GM12878 (cell line): ENCODE measurements around the gene ZNFX1. TPM values are rescaled to one million over a fixed set of nuclear protein-coding genes. Genes with fewer than 3 reads are reported as not detected.

ENCODE experiments used
- ATAC-seq: fragments of 200-7000 bp; cut with Tn5 transposase; 3 replicates; pipeline ENCODE4 v1.9.1; 2020; ENCODE audit warnings: mild to moderate bottlenecking, moderate library complexity
- BruUV-seq: library from RNA; stranded (reverse); fragments of 400-500 nt; replicated peaks from 2 replicates; lab custom pipeline; 2021; lab: Mats Ljungman, UMichigan
- CTCF ChIA-PET: fragments of 300-600 bp; sonication (Branson Sonifier 250); formaldehyde crosslinking; extraction: SDS; loops from one replicate; lab custom pipeline; 2021; ENCODE audit warnings: inconsistent platforms; lab: Yijun Ruan, JAX
- POLR2A ChIA-PET: fragments of 350-600 bp; formaldehyde crosslinking; extraction: SDS; loops from one replicate; lab custom pipeline; 2021; ENCODE audit warnings: inconsistent platforms; lab: Charles Lee
- RAD21 ChIA-PET: fragments of 300-600 bp; sonication (Branson Sonifier 250); formaldehyde crosslinking; loops from one replicate; lab custom pipeline; 2023; ENCODE audit warnings: antibody characterized with exemption; ENCODE audit not compliant: unreplicated experiment; lab: Charles Lee
- SMC1A ChIA-PET: fragments of 300-600 bp; sonication (Branson Sonifier 250); formaldehyde crosslinking; loops from one replicate; lab custom pipeline; 2023; ENCODE audit not compliant: unreplicated experiment, uncharacterized antibody; lab: Charles Lee
- DNase-seq: peaks from one replicate; pipeline ENCODE4 v3.0.0-alpha.2; 2011; ENCODE audit warnings: low read depth, low spot score
- FAIRE-seq: peaks from 3 replicates; lab custom pipeline; 2011; peaks lifted over from hg19 to GRCh38; lab: Jason Lieb, UNC
- H2AFZ ChIP-seq: 2 replicates; pipeline ENCODE4 v1.6.0; 2011; ENCODE audit warnings: low read depth, low read length, control low read depth; ENCODE audit not compliant: control insufficient read depth
- H3K27ac ChIP-seq: 2 replicates; pipeline ENCODE4 v1.5.1; 2011; ENCODE audit warnings: control low read depth; ENCODE audit not compliant: control insufficient read depth, insufficient read depth
- H3K27me3 ChIP-seq, 2 experiments: replicated peaks in 1 of 2; 2 replicates each; pipeline versions ENCODE4 v1.6.0 to v1.6.1; 2011; ENCODE audit warnings: low read length in 1 of 2; ENCODE audit not compliant: control insufficient read depth in 2 of 2, insufficient read depth in 2 of 2
- H3K36me3 ChIP-seq, 2 experiments: 2 replicates each; pipeline ENCODE4 v1.5.1; 2011; ENCODE audit warnings: low read length in 1 of 2; ENCODE audit not compliant: control insufficient read depth in 2 of 2, insufficient read depth in 2 of 2
- H3K4me1 ChIP-seq: 2 replicates; pipeline ENCODE4 v1.6.1; 2011; ENCODE audit warnings: mild to moderate bottlenecking, low read length, moderate library complexity, mixed read lengths; ENCODE audit not compliant: control insufficient read depth, insufficient read depth
- H3K4me2 ChIP-seq: 2 replicates; pipeline ENCODE4 v1.6.0; 2011; ENCODE audit warnings: control low read depth; ENCODE audit not compliant: control insufficient read depth, insufficient read depth
- H3K4me3 ChIP-seq: fragments of 200-600 bp; sonication (generic); 2 replicates; pipeline ENCODE4 v1.5.1; 2016
- H3K79me2 ChIP-seq: 2 replicates; pipeline ENCODE4 v1.6.0; 2011; ENCODE audit warnings: low read length; ENCODE audit not compliant: control insufficient read depth, insufficient read depth
- H3K9ac ChIP-seq: 2 replicates; pipeline ENCODE4 v1.8.0; 2011; ENCODE audit warnings: low read length, control low read depth, mixed read lengths; ENCODE audit not compliant: control insufficient read depth, insufficient read depth
- H3K9me3 ChIP-seq: replicated peaks from 3 replicates; pipeline ENCODE4 v1.5.1; 2011; ENCODE audit warnings: mild to moderate bottlenecking, low read length; ENCODE audit not compliant: control insufficient read depth, insufficient read depth
- H4K20me1 ChIP-seq: 2 replicates; pipeline ENCODE4 v1.6.0; 2011; ENCODE audit not compliant: control insufficient read depth, insufficient read depth
- ATF3 ChIP-seq: IDR thresholded peaks from 2 replicates; pipeline ENCODE4 v1.6.1; 2011; ENCODE audit warnings: low read depth, mild to moderate bottlenecking, low read length, moderate library complexity, borderline replicate concordance; ENCODE audit errors: extremely low read depth
- CHD2 ChIP-seq: IDR thresholded peaks from 2 replicates; pipeline ENCODE4 v1.6.1; 2011; ENCODE audit warnings: low read depth, low read length, improper control_type of control experiment, borderline replicate concordance
- CREM ChIP-seq: IDR thresholded peaks from 2 replicates; pipeline ENCODE4 v1.6.1; 2014; ENCODE audit warnings: antibody characterized with exemption, low read depth
- ESRRA ChIP-seq: IDR thresholded peaks from 2 replicates; pipeline ENCODE4 v1.6.1; 2012; ENCODE audit warnings: mild to moderate bottlenecking, low read length, improper control_type of control experiment
- GABPA ChIP-seq: IDR thresholded peaks from 2 replicates; pipeline ENCODE4 v1.6.1; 2014; ENCODE audit warnings: antibody characterized with exemption, low read depth, mild to moderate bottlenecking, inconsistent platforms
- HDAC2 ChIP-seq: fragments of 200-600 bp; sonication (generic); IDR thresholded peaks from 2 replicates; pipeline ENCODE4 v1.6.1; 2017
- IRF3 ChIP-seq: fragments of 450-650 bp; IDR thresholded peaks from 2 replicates; pipeline ENCODE4 v1.6.1; 2014; ENCODE audit warnings: mild to moderate bottlenecking
- MYC ChIP-seq: IDR thresholded peaks from 2 replicates; pipeline ENCODE4 v1.6.1; 2011; ENCODE audit warnings: mild to moderate bottlenecking, low read length, moderate library complexity, inconsistent platforms; ENCODE audit not compliant: insufficient read depth, insufficient replicate concordance, insufficient read length, severe bottlenecking
- NFIC ChIP-seq: IDR thresholded peaks from 2 replicates; pipeline ENCODE4 v1.6.1; 2012; ENCODE audit warnings: low read depth, mild to moderate bottlenecking, inconsistent platforms, low read length, moderate library complexity
- NRF1 ChIP-seq: conservative IDR thresholded peaks from 2 replicates; pipeline ENCODE4 v1.6.1; 2011; ENCODE audit warnings: mild to moderate bottlenecking, low read depth, low read length, improper control_type of control experiment
- PAX8 ChIP-seq: fragments of 450-650 bp; IDR thresholded peaks from 2 replicates; pipeline ENCODE4 v1.6.1; 2017; ENCODE audit warnings: mild to moderate bottlenecking, moderate library complexity
- SIX5 ChIP-seq: IDR thresholded peaks from 2 replicates; pipeline ENCODE4 v1.6.1; 2011; ENCODE audit warnings: mild to moderate bottlenecking, low read depth, low read length, moderate library complexity; ENCODE audit not compliant: severe bottlenecking
- SUZ12 ChIP-seq: fragments of 200-600 bp; sonication (generic); IDR thresholded peaks from one replicate; pipeline ENCODE4 v1.6.1; 2018; ENCODE audit warnings: antibody characterized with exemption, mild to moderate bottlenecking; ENCODE audit not compliant: unreplicated experiment
- USF2 ChIP-seq: IDR thresholded peaks from 2 replicates; pipeline ENCODE4 v1.6.1; 2011; ENCODE audit warnings: low read depth, low read length, improper control_type of control experiment, borderline replicate concordance
- ZBTB11 ChIP-seq: fragments of 450-650 bp; formaldehyde crosslinking; IDR thresholded peaks from 2 replicates; pipeline ENCODE4 v1.5.0; 2022; ENCODE audit warnings: mild to moderate bottlenecking, missing genetic modification characterization
- ZNF207 ChIP-seq: fragments of 450-650 bp; IDR thresholded peaks from 2 replicates; pipeline ENCODE4 v1.6.1; 2014; ENCODE audit warnings: antibody characterized with exemption, mild to moderate bottlenecking, borderline replicate concordance
- WGBS: methylation state at CpG from one replicate; pipeline ENCODE4 v1.1.6; 2016; ENCODE audit warnings: low lambda C conversion rate; ENCODE audit not compliant: insufficient replicate concordance, insufficient coverage; ENCODE audit errors: missing lambda C conversion rate; 5-methylcytosine and 5-hydroxymethylcytosine counted together
- in situ Hi-C: fragments of 300-500 bp; cut with MboI; formaldehyde crosslinking; loops from 9 replicates; pipeline ENCODE4 v1.14.3; 2018; ENCODE audit warnings: mixed read lengths
- intact Hi-C: fragments of 100-400 bp; cut with micrococcal nuclease; formaldehyde crosslinking; loops from one replicate; pipeline ENCODE4 v1.14.2; 2022; ENCODE audit not compliant: unreplicated experiment
- polyA plus RNA-seq, 11 experiments: library from polyadenylated mRNA; depleted of rRNA in 4 of 11; unstranded in 6 of 11; stranded (reverse) in 5 of 11; fragments of >200 nt; fragmentation: Nextera tagmentation in 4 of 11; fragmentation: Illumina TruSeq in 1 of 11; extraction: Ambion mirVana in 4 of 11; extraction: Trizol in 1 of 11; gene quantifications; 1 replicate in 1 of 11; 2 replicates in 10 of 11; pipeline versions ENCODE4 v1.2.1 to v1.2.3, GENCODE V29; 2011 to 2016; ENCODE audit warnings: inconsistent platforms in 2 of 11, missing spikeins in 2 of 11, low read depth in 1 of 11
- total RNA-seq, 4 experiments: library from RNA; depleted of rRNA in 3 of 4; stranded (reverse); fragments of >200 nt in 3 of 4; fragmentation: Illumina TruSeq in 1 of 4; extraction: Trizol in 1 of 4; gene quantifications; 2 replicates each; pipeline versions ENCODE4 v1.2.1 to v1.2.3, GENCODE V29; 2013 to 2021

The ZNFX1 gene
- total and polyA plus RNA-seq, 10 of the 15 experiments (the other 5 are each of a cell fraction or from before 2014, with no cell fraction given): 7.4 to 31.5 (median 25.6) TPM

GRCh38 chr20:49313283-49313682, 35.4 kb upstream of the ZNFX1 start:
- BruUV-seq: no TSS peak
- ChIA-PET CTCF (interaction anchor here (0.9 kb wide), 1 partner anchor 20 kb away, joined by 3 read pairs; no protein-coding TSS in a partner anchor), SMC1A (interaction anchor here (0.8 to 1.1 kb wide), 2 partner anchors 10 to 96 kb away, joined by 3 read pairs; no protein-coding TSS in a partner anchor), POLR2A (no interaction called here), RAD21 (no interaction called here)
- DNase-seq (no peak), ATAC-seq (no peak), FAIRE-seq (no peak)
- Histone ChIP-seq H3K79me2 (no peaks in the 10 kb centered on the region), H3K9ac (no peak overlapping the region), H2AFZ (no peak overlapping the region), H3K27me3 (peaks cover 4 to 14% of the 10 kb centered on the region in 2 experiments), H4K20me1 (no peaks in the 10 kb centered on the region), H3K9me3 (peaks cover 1% of the 10 kb centered on the region; the same call in 1 of the 3 replicates), H3K4me3 (no peak overlapping the region), H3K4me2 (no peak overlapping the region), H3K27ac (no peak overlapping the region), H3K36me3 (no peaks in the 10 kb centered on the region), H3K4me1 (no peaks in the 10 kb centered on the region)
- in situ Hi-C loops: no loop called here
- 25% methylated on average over 2 of the region's 2 CpGs for WGBS
- TF ChIP-seq NRF1 (no peak), CREM (no peak), ATF3 (no peak), HDAC2 (no peak), ZNF207 (no peak), GABPA (no peak), ESRRA (no peak), SUZ12 (no peak), USF2 (no peak), ZBTB11 (CRISPR knock-in tag) (no peak), NFIC (no peak), SIX5 (no peak), PAX8 (no peak), IRF3 (no peak), CHD2 (no peak), MYC (no peak)
- intact Hi-C loops: no loop called here
